Stimulated activated memory B cell treated with anti-CD40 and anti-IgM and Interleukin-4, amounts not matched to agents 10 μg/mL and 1 μg/mL and 100 μg/mL, for 72 hours (primary cell): ENCODE data around the gene DESI1.
"Not testable (repeated sequence)": the region's sequence is repeated elsewhere in the genome, so short reads cannot be mapped to it uniquely, and the experiment has no call there.

ENCODE experiments used
- ATAC-seq: fragments of 150-1000 bp; cut with Tn5 transposase; 2 replicates; pipeline ENCODE4 v1.10.0; 2021
- H3K27ac Mint-ChIP-seq: one replicate; pipeline ENCODE4 v1.8.0; 2022; ENCODE audit warnings: mild to moderate bottlenecking, mixed read lengths
- H3K27me3 Mint-ChIP-seq: one replicate; pipeline ENCODE4 v1.8.0; 2022; ENCODE audit warnings: mixed read lengths
- H3K36me3 Mint-ChIP-seq: one replicate; pipeline ENCODE4 v1.8.0; 2022; ENCODE audit warnings: mixed read lengths
- H3K4me1 Mint-ChIP-seq: one replicate; pipeline ENCODE4 v1.8.0; 2022; ENCODE audit warnings: mixed read lengths
- H3K4me3 Mint-ChIP-seq: one replicate; pipeline ENCODE4 v1.8.0; 2022; ENCODE audit warnings: mild to moderate bottlenecking, moderate library complexity, mixed read lengths
- H3K9me3 Mint-ChIP-seq: one replicate; pipeline ENCODE4 v1.8.0; 2022; ENCODE audit warnings: mixed read lengths

DESI1 gene

DNA sequence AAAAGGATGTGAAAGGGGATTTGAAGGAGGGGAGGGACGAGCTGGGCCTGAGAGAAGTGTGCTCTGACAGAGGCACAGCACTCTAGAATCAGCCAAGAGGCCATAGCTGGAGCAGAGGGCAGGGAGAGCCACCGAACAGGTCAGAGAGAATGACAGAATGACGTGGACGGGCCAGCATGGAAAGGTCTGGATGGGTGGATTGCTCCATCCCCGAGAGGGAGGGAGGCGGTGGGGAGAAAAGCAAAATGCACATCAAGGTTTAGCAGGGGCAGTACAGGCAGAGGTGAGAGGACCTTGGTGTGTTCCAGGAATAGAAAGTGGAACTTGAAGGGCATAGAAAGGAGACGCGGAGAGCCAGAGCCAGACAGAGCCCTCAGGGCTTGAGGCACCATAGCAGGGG, 38.1 kb downstream of the DESI1 start:
- no peak for ATAC-seq
- Mint-ChIP-seq H3K9me3 (no peaks in the 10 kb centered on the region), H3K36me3 (peaks cover 34% of the 10 kb centered on the region), H3K4me1 (peaks cover 5% of the 10 kb centered on the region), H3K27ac (no peak overlapping the region), H3K27me3 (no peaks in the 10 kb centered on the region), H3K4me3 (no peak overlapping the region)

DNA sequence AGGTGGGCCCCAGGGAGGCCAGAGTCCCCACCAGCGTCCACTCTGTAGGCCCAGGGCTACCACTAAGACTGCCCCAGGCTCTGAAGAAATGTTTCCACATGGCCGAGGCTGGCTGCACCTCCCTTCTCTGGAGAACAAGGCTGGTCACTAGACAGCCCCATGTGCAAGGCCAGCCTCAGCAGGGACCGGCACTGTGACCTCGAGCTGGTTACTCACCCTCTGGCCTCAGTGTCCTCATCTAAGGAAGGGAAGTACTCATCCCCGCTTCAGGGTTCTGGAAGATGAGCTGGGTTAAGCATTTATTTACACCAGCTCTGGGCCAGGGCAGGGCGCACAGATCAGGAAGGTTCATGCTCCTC, 40.9 kb downstream of the DESI1 start:
- no peak overlapping the region for H3K4me3 Mint-ChIP-seq
- peaks cover 5% of the 10 kb centered on the region for H3K4me1 Mint-ChIP-seq
- no peaks in the 10 kb centered on the region for H3K9me3 Mint-ChIP-seq
- no peak overlapping the region for H3K27ac Mint-ChIP-seq
- no peaks in the 10 kb centered on the region for H3K27me3 Mint-ChIP-seq
- ATAC-seq = no peak
- H3K36me3 Mint-ChIP-seq = peaks cover 51% of the 10 kb centered on the region

DNA sequence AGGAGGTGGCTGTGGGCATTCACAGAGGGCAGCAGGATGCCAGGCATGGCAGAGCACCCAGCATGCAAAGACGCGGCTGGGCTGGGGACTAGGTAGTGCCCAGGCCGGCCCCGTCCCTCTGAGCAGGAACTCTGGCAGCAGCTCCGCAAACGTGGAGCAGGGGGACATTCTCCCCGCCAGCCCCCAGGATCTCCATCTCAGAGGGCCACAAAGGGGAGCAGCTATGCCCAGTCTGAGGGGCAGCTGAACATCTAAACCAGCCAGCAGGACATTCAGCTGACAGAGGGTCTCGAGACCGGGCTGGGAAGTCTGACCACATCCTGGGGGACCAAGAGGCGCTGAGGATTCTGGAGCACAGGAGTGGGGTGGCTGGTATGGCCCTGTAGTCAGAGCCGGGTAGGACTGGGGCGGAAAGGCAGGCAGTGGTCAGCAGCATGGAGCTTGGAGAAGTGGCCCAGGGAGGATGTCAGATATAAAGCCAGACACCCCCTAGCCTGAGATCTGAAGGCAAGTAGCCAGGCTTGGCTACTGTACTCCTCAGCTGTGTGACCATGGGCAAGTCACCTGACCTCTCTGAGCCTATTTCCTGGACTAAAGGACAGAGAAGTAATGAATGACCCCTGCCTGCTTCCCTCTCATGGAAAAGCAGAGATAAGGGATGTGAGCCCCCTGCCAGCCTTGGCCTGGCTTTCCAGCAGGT, 41.4 kb downstream of the DESI1 start:
- ATAC-seq = no peak
- Mint-ChIP-seq H3K4me3 (no peak overlapping the region), H3K27me3 (no peaks in the 10 kb centered on the region), H3K36me3 (peaks cover 46% of the 10 kb centered on the region), H3K4me1 (peaks cover 5% of the 10 kb centered on the region), H3K9me3 (no peaks in the 10 kb centered on the region), H3K27ac (no peak overlapping the region)

DNA sequence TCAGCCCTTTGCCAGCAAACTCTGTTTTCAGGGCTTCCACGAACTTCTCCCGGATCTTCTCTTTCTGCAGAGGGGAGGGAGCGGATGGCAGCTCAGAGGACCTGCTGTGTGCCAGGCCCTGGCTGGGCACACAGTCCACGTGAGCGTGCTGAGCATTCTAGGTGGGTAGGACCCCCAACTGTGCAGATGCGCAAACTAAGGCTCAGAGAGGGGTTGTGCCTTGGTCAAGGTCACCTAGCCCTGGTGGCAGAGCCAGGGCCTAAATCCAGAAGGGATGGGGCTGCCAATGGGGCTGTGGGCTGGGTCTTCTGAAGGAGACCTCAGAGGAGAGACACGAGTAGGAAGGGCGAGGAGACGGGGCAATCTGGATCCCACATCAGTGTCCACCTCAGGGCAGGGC, 42.0 kb downstream of the DESI1 start:
- Mint-ChIP-seq H3K9me3 (no peaks in the 10 kb centered on the region), H3K27me3 (no peaks in the 10 kb centered on the region), H3K36me3 (peaks cover 46% of the 10 kb centered on the region), H3K4me3 (no peak overlapping the region), H3K4me1 (peaks cover 5% of the 10 kb centered on the region), H3K27ac (no peak overlapping the region)
- no peak for ATAC-seq

DNA sequence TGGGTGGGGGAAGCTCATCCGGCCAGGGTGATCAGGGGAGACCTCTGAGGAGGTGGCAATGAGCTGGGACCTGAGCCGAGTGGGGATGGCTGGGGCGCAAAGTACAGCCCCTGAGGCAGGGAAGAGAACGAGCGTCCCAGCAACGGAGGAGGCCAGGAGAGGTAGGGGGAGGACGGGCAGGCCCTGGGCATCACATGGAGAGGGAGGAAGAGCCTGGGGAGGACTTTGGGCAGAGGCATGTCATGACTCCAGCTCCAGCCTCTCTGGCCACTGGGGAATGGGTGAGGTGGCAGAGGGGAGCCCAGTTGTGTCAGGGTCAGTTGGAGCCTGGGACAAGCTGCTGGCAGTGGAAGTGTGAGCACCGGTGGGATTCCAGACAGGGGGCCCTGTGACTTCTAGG, 42.7 kb downstream of the DESI1 start:
- peaks cover 46% of the 10 kb centered on the region for H3K36me3 Mint-ChIP-seq
- no peak for ATAC-seq
- H3K27ac Mint-ChIP-seq = no peak overlapping the region
- peaks cover 5% of the 10 kb centered on the region for H3K4me1 Mint-ChIP-seq
- no peaks in the 10 kb centered on the region for H3K27me3 Mint-ChIP-seq
- H3K9me3 Mint-ChIP-seq = no peaks in the 10 kb centered on the region
- H3K4me3 Mint-ChIP-seq = no peak overlapping the region

DNA sequence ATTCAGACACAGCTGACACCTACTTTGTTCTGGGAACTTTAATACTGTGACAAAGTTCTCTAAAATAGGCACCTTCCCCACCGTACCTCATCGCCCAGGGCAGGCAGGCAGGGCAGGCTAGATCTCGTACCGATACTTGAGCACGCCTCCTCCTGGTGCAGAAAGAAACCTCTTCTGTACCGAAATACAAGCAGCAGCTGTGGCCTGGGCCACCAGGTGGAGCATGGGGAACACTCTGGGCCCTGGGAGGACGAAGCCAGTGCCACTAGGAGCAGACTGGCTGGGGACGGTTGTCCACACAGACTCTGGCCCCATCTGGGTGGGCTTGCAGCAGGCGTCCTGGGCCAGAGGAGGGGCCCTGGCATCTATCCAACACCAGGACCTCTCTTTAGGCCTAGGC, 44.0 kb downstream of the DESI1 start:
- no peak overlapping the region for H3K27ac Mint-ChIP-seq
- ATAC-seq = peak; percentile 49
- peaks cover 5% of the 10 kb centered on the region for H3K4me1 Mint-ChIP-seq
- H3K4me3 Mint-ChIP-seq = no peak overlapping the region
- H3K36me3 Mint-ChIP-seq = peaks cover 36% of the 10 kb centered on the region
- H3K27me3 Mint-ChIP-seq = no peaks in the 10 kb centered on the region
- peaks cover 3% of the 10 kb centered on the region for H3K9me3 Mint-ChIP-seq

DNA sequence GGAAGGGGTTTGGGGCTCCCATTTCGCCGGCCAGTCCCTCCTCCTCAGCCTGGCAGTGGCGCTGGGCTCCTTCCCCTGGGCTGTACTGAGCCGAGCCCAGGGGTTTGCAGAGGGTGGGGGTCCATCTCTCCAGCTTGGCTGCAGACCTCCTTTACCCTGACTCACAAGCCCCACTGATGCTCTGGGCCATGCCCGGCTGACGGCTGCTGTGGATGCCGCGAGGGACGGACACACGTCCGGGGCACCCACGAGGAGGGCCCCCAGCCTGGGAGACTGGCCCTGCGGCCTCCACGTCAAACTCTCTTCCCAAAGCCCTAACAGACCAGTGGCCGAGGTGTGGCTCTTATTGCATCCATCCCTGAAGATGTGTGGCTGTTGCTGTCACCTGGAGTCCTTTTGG, 45.3 kb downstream of the DESI1 start:
- Mint-ChIP-seq H3K4me3 (no peak overlapping the region), H3K36me3 (peaks cover 36% of the 10 kb centered on the region), H3K27me3 (no peaks in the 10 kb centered on the region), H3K9me3 (peaks cover 3% of the 10 kb centered on the region), H3K4me1 (peaks cover 5% of the 10 kb centered on the region), H3K27ac (no peak overlapping the region)
- ATAC-seq = no peak

DNA sequence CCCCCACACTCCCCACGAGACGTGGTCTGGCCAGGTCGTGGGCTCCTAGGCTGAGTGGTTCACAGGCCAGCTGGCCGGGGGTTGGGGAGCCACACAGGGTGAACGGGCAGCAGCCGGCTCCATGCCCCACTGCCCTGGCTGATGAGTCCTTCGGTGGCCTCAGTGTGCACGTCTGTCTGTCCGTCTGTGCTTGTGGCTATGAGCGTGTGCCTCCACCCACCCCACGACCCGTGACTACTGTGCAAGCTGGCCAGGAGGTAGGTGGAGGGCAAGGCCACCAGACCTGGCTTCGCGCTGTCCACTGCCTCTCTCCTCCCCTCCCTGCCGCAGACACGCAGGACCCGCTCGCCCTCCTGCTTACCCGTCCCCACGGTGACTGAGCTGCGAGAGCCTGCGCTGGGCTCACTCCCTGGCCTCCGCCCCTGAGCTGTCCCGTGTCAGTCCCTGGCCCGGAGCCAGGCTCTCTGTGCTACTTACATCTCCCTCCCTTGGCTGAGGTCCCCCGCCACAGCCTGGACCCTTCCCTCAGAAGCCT, 45.9 kb downstream of the DESI1 start:
- ATAC-seq = no peak
- no peaks in the 10 kb centered on the region for H3K27me3 Mint-ChIP-seq
- no peak overlapping the region for H3K27ac Mint-ChIP-seq
- peaks cover 31% of the 10 kb centered on the region for H3K36me3 Mint-ChIP-seq
- no peaks in the 10 kb centered on the region for H3K4me1 Mint-ChIP-seq
- H3K9me3 Mint-ChIP-seq = peaks cover 3% of the 10 kb centered on the region
- no peak overlapping the region for H3K4me3 Mint-ChIP-seq

DNA sequence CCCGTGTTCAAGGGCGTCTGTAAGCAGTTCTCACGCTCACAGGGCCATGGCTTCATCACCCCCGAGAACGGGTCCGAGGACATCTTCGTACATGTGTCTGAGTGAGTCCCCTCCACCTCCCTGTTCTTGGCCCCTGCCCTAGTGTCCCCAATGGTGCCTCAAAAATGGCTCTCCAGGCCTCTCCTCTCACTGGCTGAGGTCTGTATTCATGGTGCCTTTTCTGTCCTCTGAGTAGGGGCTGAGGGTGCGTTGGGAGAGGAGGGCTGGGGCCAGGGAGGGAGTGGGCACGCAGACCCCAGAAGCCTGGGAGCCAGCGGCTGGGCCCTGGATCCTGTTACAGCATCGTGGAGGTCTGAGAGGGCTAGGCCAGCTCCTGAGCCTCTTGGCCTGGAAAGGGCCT, 47.2 kb downstream of the DESI1 start:
- Mint-ChIP-seq H3K36me3 (peaks cover 27% of the 10 kb centered on the region), H3K27ac (no peak overlapping the region), H3K4me1 (no peaks in the 10 kb centered on the region), H3K9me3 (peaks cover 3% of the 10 kb centered on the region), H3K4me3 (no peak overlapping the region), H3K27me3 (no peaks in the 10 kb centered on the region)
- no peak for ATAC-seq

DNA sequence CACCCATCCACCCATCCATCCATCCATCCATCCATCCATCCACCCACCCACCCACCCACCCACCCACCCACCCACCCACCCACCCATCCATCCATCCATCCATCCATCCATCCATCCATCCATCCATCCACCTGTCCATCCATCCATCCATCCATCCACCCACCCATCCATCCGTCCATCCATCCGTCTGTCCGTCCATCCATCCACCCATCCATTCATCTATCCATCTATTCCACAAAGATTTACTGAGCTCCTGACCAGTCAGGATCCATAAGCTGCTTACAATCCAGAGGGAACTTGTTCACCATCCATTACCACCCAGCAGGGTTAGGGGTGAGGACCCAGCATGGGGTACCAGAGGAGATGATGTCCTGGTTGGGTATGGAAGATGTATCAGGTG, 48.5 kb downstream of the DESI1 start:
- H3K4me3 Mint-ChIP-seq, H3K27ac Mint-ChIP-seq: not testable (repeated sequence)
- H3K36me3 Mint-ChIP-seq = peaks cover 15% of the 10 kb centered on the region

DNA sequence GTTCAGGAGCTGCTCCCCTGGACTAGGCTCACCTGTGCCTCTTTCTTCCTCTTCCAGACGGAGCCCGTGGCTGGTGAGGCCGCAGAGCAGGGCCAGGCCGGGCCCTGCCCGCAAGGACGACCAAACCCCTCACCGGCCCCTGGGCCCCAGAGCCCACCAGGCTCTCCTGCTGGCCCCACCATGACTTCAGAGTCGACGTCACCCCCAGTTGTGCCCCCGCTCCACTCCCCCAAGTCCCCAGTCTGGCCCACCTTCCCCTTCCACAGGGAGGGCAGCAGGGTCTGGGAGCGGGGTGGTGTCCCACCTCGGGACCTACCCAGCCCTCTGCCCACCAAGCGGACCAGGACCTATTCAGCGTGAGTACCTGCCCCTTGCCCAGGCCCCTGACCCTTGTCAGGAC, 49.1 kb downstream of the DESI1 start:
- H3K36me3 Mint-ChIP-seq = peaks cover 11% of the 10 kb centered on the region
- H3K27me3 Mint-ChIP-seq = no peaks in the 10 kb centered on the region
- H3K4me1 Mint-ChIP-seq = no peaks in the 10 kb centered on the region
- H3K9me3 Mint-ChIP-seq = peaks cover 3% of the 10 kb centered on the region
- ATAC-seq = no peak
- H3K27ac Mint-ChIP-seq = no peak overlapping the region
- H3K4me3 Mint-ChIP-seq = no peak overlapping the region

More for the DNA sequence above, 48.5 kb downstream of the DESI1 start:
- not testable (repeated sequence) for H3K27me3 Mint-ChIP-seq, H3K9me3 Mint-ChIP-seq, ATAC-seq, H3K4me1 Mint-ChIP-seq

DNA sequence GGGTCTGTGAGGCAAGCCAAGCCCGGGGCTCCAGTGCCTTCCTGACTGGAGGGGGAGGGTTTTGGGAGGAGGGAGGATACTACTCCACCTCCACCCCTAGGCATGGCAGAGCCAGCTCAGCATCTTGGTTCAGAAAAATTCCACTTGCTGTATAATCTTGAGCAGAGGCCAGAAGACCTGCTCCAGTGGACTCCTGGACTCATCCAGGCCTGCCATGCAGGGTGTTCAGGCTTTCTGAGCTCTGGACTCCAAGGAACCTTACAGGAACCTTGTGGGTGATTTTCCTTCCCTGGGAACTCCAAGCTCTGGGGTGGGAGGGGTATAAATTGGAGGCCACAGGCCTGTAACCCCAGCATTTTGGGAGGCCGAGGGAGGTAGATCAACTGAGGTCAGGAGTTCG, 50.6 kb downstream of the DESI1 start:
- H3K36me3 Mint-ChIP-seq = no peaks in the 10 kb centered on the region
- no peaks in the 10 kb centered on the region for H3K27me3 Mint-ChIP-seq
- no peak overlapping the region for H3K4me3 Mint-ChIP-seq
- H3K4me1 Mint-ChIP-seq = no peaks in the 10 kb centered on the region
- ATAC-seq = no peak
- no peak overlapping the region for H3K27ac Mint-ChIP-seq
- H3K9me3 Mint-ChIP-seq = peaks cover 3% of the 10 kb centered on the region

DNA sequence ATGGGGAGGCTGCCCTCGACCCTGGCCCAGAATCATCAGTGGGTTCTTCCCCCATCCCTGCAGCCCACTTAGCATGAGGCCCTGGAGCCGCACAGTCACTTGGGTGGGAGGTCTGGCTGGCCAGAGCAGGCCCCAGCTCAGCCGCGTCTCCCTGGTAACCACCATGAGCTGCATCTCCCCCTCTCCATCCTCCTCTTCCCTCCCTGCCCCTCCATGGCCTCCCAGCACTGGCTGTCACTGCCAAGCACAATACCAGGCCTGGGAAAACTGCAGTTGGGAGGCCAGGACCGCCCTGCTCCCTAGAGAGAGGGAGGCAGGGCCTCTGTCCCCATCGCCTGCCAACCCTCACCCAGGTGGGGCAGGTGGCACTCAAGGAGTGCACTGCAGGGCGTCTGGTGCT, 52.0 kb downstream of the DESI1 start:
- no peaks in the 10 kb centered on the region for H3K27me3 Mint-ChIP-seq
- ATAC-seq = no peak
- H3K9me3 Mint-ChIP-seq = peaks cover 3% of the 10 kb centered on the region
- no peak overlapping the region for H3K4me3 Mint-ChIP-seq
- H3K27ac Mint-ChIP-seq = no peak overlapping the region
- H3K4me1 Mint-ChIP-seq = no peaks in the 10 kb centered on the region
- H3K36me3 Mint-ChIP-seq = no peaks in the 10 kb centered on the region

DNA sequence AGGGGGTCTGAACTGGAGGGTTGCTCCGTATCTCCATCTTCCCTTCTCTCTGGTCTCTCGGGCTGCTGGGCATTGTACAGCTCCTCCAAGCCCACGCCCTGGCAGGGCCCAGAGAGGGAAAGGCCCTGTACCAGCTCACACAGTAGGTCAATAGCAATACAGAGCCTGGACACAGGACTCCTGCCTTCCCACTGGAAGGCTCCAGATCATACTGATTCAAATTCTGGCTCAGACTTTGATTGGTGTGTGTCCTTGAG, 53.4 kb downstream of the DESI1 start:
- ATAC-seq = no peak
- Mint-ChIP-seq H3K36me3 (no peaks in the 10 kb centered on the region), H3K27me3 (peaks cover 7% of the 10 kb centered on the region), H3K4me3 (no peak overlapping the region), H3K27ac (no peak overlapping the region), H3K4me1 (no peaks in the 10 kb centered on the region), H3K9me3 (peaks cover 2% of the 10 kb centered on the region)

DNA sequence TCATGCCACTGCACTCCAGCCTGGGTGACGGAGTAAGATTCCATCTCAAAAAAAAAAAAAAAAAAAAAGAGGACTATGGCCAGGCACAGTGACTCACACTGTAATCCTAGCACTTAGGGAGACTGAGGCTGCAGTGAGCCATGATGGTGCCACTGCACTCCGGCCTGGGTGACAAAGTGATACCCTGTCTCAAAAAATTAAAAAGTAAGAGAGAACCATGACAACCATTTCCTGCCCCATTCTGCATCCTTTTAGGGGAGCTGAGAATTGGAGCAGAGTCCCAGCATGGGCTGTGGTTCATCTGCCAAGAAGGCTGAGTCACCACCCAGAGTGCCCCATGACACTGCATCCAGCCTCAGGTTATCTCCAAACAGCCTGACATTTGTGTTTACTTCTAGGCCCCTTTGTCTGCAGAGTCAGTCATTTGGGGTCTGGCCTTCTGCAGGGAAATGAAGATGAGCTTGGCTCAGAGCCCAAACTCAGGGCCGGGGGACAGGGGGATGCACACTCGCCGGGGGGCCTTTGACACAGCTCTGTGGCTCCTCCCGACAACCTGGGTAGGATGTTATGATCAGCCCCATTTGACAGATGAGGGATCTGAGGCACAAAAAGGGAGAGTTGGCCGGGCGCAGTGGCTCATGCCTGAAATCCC, 55.3 kb downstream of the DESI1 start:
- Mint-ChIP-seq H3K27me3 (peaks cover 26% of the 10 kb centered on the region), H3K4me3 (no peak overlapping the region), H3K36me3 (no peaks in the 10 kb centered on the region), H3K27ac (no peak overlapping the region), H3K4me1 (no peaks in the 10 kb centered on the region), H3K9me3 (no peaks in the 10 kb centered on the region)
- ATAC-seq = no peak

DNA sequence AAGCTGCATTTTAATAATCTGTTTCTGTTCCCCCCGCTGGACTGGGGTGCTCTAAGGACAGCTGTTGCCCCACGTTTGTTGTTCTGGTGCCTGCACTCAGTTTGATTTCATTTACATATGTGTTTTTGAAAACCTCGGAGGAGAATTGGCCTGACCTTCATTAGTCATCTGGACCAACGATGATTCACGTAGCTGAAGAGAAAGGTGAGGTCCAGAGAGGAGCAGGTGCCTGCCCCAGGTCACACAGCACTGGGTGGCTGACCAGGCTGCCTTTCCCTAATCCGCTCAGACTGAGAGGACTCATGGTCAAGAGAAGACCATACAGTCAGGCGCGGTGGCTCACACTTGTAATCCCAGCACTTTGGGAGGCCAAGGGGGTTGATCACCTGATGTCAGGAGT, 56.3 kb downstream of the DESI1 start:
- ATAC-seq = no peak
- Mint-ChIP-seq H3K9me3 (no peaks in the 10 kb centered on the region), H3K27ac (no peak overlapping the region), H3K4me1 (no peaks in the 10 kb centered on the region), H3K4me3 (no peak overlapping the region), H3K36me3 (no peaks in the 10 kb centered on the region), H3K27me3 (peaks cover 35% of the 10 kb centered on the region)
